Lower lobe of right lung (tissue), 2 donors: ENCODE results near the gene POMT1. TPM values are rescaled to one million over a fixed set of nuclear protein-coding genes. Genes with fewer than 3 reads are reported as not detected.

Experiments
- ATAC-seq, 2 donors: fragments of 200-7000 bp; cut with Tn5 transposase; one replicate each; pipeline ENCODE4 v1.9.1; 2020 to 2022; ENCODE audit warnings: mild to moderate bottlenecking in 2 of 2, moderate library complexity in 2 of 2
- DNase-seq: peaks from one replicate; pipeline ENCODE4 v3.0.0-alpha.2; 2020
- H3K27ac ChIP-seq: fragments of 200-600 bp; one replicate; pipeline ENCODE4 v1.8.0; 2022
- H3K27me3 ChIP-seq: fragments of 200-600 bp; one replicate; pipeline ENCODE4 v1.8.0; 2022; ENCODE audit warnings: low read depth
- H3K36me3 ChIP-seq: fragments of 200-600 bp; one replicate; pipeline ENCODE4 v1.8.0; 2022; ENCODE audit warnings: mild to moderate bottlenecking
- H3K4me1 ChIP-seq: fragments of 200-600 bp; one replicate; pipeline ENCODE4 v1.8.0; 2022
- H3K4me3 ChIP-seq: fragments of 200-600 bp; one replicate; pipeline ENCODE4 v1.8.0; 2022; ENCODE audit warnings: mild to moderate bottlenecking
- H3K9me3 ChIP-seq: fragments of 200-600 bp; one replicate; pipeline ENCODE4 v1.8.0; 2022
- intact Hi-C: fragments of 100-400 bp; cut with DNase I; formaldehyde crosslinking; loops from one replicate; pipeline ENCODE4 v1.11.0; 2022
- total RNA-seq: library from RNA; stranded (reverse); fragmentation: NEBNext Ultra II Directional; extraction: Animal tissue kit (Norgen Biotek cat#: 25700); gene quantifications from one replicate; pipeline ENCODE4 v1.2.1, GENCODE V29; 2021
- TF ChIP-seq, protein P1 (sequence below): fragments of 200-600 bp; IDR thresholded peaks from one replicate; pipeline ENCODE4 v1.8.0; 2022; ENCODE audit warnings: antibody characterized with exemption, mild to moderate bottlenecking
- donor health status: DM: no; HTN: yes; CAD: no; lungs with severe emphysema.

POMT1 gene
- total RNA-seq, 1 donor from 2014 or later = 25.9 TPM

GRCh38 chr9:131461166-131461565, 41.6 kb upstream of the POMT1 start:
- Histone ChIP-seq H3K4me3 (no peak overlapping the region), H3K36me3 (peaks cover 100% of the 10 kb centered on the region), H3K27ac (no peak overlapping the region), H3K4me1 (no peaks in the 10 kb centered on the region), H3K9me3 (no peaks in the 10 kb centered on the region), H3K27me3 (no peaks in the 10 kb centered on the region)
- ATAC-seq (no peak), DNase-seq (no peak)
- TF ChIP-seq, protein P1, sequence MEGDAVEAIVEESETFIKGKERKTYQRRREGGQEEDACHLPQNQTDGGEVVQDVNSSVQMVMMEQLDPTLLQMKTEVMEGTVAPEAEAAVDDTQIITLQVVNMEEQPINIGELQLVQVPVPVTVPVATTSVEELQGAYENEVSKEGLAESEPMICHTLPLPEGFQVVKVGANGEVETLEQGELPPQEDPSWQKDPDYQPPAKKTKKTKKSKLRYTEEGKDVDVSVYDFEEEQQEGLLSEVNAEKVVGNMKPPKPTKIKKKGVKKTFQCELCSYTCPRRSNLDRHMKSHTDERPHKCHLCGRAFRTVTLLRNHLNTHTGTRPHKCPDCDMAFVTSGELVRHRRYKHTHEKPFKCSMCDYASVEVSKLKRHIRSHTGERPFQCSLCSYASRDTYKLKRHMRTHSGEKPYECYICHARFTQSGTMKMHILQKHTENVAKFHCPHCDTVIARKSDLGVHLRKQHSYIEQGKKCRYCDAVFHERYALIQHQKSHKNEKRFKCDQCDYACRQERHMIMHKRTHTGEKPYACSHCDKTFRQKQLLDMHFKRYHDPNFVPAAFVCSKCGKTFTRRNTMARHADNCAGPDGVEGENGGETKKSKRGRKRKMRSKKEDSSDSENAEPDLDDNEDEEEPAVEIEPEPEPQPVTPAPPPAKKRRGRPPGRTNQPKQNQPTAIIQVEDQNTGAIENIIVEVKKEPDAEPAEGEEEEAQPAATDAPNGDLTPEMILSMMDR = no peak
- intact Hi-C loops = no loop called here

DNA sequence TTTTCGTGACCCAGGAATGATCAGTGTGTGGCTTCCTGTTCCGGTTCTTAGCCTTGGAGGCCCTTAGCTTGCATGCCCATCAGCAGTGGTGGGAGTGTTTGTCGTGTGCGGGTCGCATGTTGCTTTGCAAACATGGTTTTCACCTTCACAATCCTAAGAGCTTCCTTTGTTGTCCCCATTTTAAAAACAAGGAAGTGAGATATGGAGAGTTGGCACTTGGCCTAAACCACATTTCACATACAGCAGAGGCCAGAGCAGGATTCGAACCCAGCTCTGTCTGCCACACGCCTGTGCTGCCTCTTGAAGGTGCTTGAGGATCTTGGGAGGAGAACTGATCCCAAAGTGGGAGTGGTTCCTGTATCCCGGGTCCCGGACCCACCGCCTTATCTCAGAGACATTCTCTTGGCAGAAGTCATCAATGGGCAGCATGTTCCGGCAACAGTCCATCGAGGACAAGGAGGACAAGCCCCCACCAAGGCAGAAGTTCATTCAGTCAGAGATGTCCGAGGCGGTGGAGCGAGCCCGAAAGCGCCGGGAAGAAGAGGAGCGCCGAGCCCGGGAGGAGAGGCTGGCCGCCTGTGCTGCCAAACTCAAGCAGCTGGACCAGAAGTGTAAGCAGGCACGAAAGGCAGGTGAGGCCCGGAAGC, 38.2 kb upstream of the POMT1 start:
- Histone ChIP-seq H3K4me1 (no peaks in the 10 kb centered on the region), H3K27me3 (no peaks in the 10 kb centered on the region), H3K27ac (no peak overlapping the region), H3K4me3 (no peak overlapping the region), H3K9me3 (no peaks in the 10 kb centered on the region), H3K36me3 (peaks cover 100% of the 10 kb centered on the region)
- TF ChIP-seq, protein P1 = no peak
- DNase-seq = no peak
- intact Hi-C loops = no loop called here
- no peak for ATAC-seq

- ATAC-seq = no peak
- H3K4me3 ChIP-seq = no peak overlapping the region
- TF ChIP-seq, protein P1 = no peak
- H3K27me3 ChIP-seq = no peaks in the 10 kb centered on the region
- DNase-seq = no peak
- intact Hi-C loops = no loop called here
- H3K9me3 ChIP-seq = no peaks in the 10 kb centered on the region
- H3K36me3 ChIP-seq = peaks cover 100% of the 10 kb centered on the region
- no peaks in the 10 kb centered on the region for H3K4me1 ChIP-seq
- H3K27ac ChIP-seq = no peak overlapping the region
Measured at GRCh38 chr9:131465401-131465800, 37.3 kb upstream of the POMT1 start.

GRCh38 chr9:131467214-131467935, 35.3 kb upstream of the POMT1 start:
- DNase-seq = no peak
- Histone ChIP-seq H3K4me1 (no peaks in the 10 kb centered on the region), H3K27me3 (no peaks in the 10 kb centered on the region), H3K36me3 (peaks cover 100% of the 10 kb centered on the region), H3K4me3 (no peak overlapping the region), H3K9me3 (no peaks in the 10 kb centered on the region), H3K27ac (no peak overlapping the region)
- no peak for ATAC-seq
- TF ChIP-seq, protein P1 = no peak
- intact Hi-C loops = no loop called here

DNA sequence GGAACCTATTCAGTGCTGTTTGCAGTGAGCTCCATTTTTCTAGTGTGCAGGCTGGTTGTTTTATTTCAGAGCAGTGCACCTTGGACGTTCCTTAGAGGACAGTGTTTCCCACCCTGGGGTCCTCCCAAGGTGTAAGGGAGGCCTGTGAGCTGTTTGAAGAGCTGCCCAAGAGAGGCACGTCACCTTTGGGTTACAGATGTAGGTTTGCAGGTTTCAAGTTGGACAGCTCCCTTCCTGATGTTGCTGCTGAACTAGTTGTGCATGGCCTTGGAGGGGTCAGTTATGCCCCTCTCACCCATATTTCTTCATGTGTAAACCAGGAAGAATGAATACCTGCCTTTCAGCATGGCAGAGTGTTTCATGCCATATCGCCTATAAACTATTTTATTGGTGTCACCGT, 34.7 kb upstream of the POMT1 start:
- H3K36me3 ChIP-seq = peaks cover 100% of the 10 kb centered on the region
- no peaks in the 10 kb centered on the region for H3K27me3 ChIP-seq
- no peak for ATAC-seq
- intact Hi-C loops = no loop called here
- no peaks in the 10 kb centered on the region for H3K9me3 ChIP-seq
- TF ChIP-seq, protein P1 = no peak
- no peak overlapping the region for H3K4me3 ChIP-seq
- no peak for DNase-seq
- H3K4me1 ChIP-seq = no peaks in the 10 kb centered on the region
- no peak overlapping the region for H3K27ac ChIP-seq
